HepG2 (cell line): ENCODE measurements around the gene ACOT4. TPM values are rescaled to one million over a fixed set of nuclear protein-coding genes. Genes with fewer than 3 reads are reported as not detected.
A peak's percentile ranks its signal among the peaks of the same experiment; 100 is the strongest.
"Not testable (repeated sequence)": the region's sequence is repeated elsewhere in the genome, so short reads cannot be mapped to it uniquely, and the experiment has no call there.

Experiments
- ATAC-seq: fragments of 200-7000 bp; cut with Tn5 transposase; 3 replicates; pipeline ENCODE4 v1.9.1; 2020; ENCODE audit warnings: mild to moderate bottlenecking, moderate library complexity
- BruUV-seq: library from RNA; stranded (reverse); fragments of 400-500 nt; replicated peaks from 2 replicates; lab custom pipeline; 2021; lab: Mats Ljungman, UMichigan
- CTCF ChIA-PET: fragments of 300-600 bp; formaldehyde crosslinking; extraction: SDS; loops from one replicate; lab custom pipeline; 2021; ENCODE audit warnings: low total read pairs, inconsistent platforms, low intra/inter-chr PET ratio; lab: Yijun Ruan, JAX
- POLR2A ChIA-PET: fragments of 350-600 bp; sonication (Branson Sonifier 250); formaldehyde crosslinking; loops from one replicate; lab custom pipeline; 2020; ENCODE audit warnings: antibody characterized with exemption, inconsistent platforms; lab: Yijun Ruan, JAX
- DNase-seq: peaks from one replicate; pipeline ENCODE4 v3.0.0-alpha.2; 2015; ENCODE audit warnings: low spot score
- FAIRE-seq: peaks from 3 replicates; lab custom pipeline; 2011; peaks lifted over from hg19 to GRCh38; lab: Jason Lieb, UNC
- H2AFZ ChIP-seq: one replicate; pipeline ENCODE4 v1.6.1; 2011; ENCODE audit warnings: low read length, inconsistent platforms
- H3K27ac ChIP-seq: fragments of 300-600 bp; 3 replicates; pipeline ENCODE4 v1.8.0; 2011; ENCODE audit warnings: mixed run types, mild to moderate bottlenecking, mixed read lengths, low read length, inconsistent platforms; ENCODE audit not compliant: insufficient read depth; ENCODE audit errors: extremely low read length
- H3K27me3 ChIP-seq, 2 experiments: fragments of 200-600 bp in 1 of 2; 2 replicates in 1 of 2; 3 replicates in 1 of 2; pipeline versions ENCODE4 v1.6.0 to v1.8.0; 2011; ENCODE audit warnings: low read length in 2 of 2, mild to moderate bottlenecking in 2 of 2, moderate library complexity in 2 of 2, inconsistent platforms in 1 of 2; ENCODE audit not compliant: insufficient read depth in 2 of 2, control insufficient read depth in 1 of 2
- H3K36me3 ChIP-seq, 2 experiments: fragments of 200-600 bp in 1 of 2; replicated peaks in 1 of 2; 2 replicates in 1 of 2; 3 replicates in 1 of 2; pipeline versions ENCODE4 v1.5.1 to v1.8.0; 2011; ENCODE audit warnings: low read length in 2 of 2, inconsistent platforms in 1 of 2; ENCODE audit not compliant: insufficient read depth in 2 of 2, control insufficient read depth in 1 of 2
- H3K4me1 ChIP-seq: 2 replicates; pipeline ENCODE4 v1.5.1; 2012; ENCODE audit warnings: low read length, inconsistent platforms; ENCODE audit not compliant: insufficient read depth
- H3K4me2 ChIP-seq: 2 replicates; pipeline ENCODE4 v1.6.0; 2011; ENCODE audit warnings: low read depth, low read length, inconsistent platforms
- H3K4me3 ChIP-seq, 3 experiments: fragments of 200-600 bp in 1 of 3; sonication (generic), shearing (Covaris generic) in 1 of 3; replicated peaks in 1 of 3; 2 replicates each; pipeline ENCODE4 v1.5.1; 2011 to 2016; ENCODE audit warnings: low read length in 3 of 3, inconsistent platforms in 2 of 3, low read depth in 2 of 3, mild to moderate bottlenecking in 2 of 3, control low read depth in 1 of 3, mixed read lengths in 1 of 3; ENCODE audit not compliant: insufficient read depth in 1 of 3
- H3K79me2 ChIP-seq: one replicate; pipeline ENCODE4 v1.6.1; 2011; ENCODE audit warnings: low read length, inconsistent platforms; ENCODE audit not compliant: insufficient read depth
- H3K9ac ChIP-seq: 2 replicates; pipeline ENCODE4 v1.6.0; 2011; ENCODE audit warnings: mild to moderate bottlenecking, low read depth, low read length, inconsistent platforms; ENCODE audit not compliant: insufficient read depth
- H3K9me3 ChIP-seq: 2 replicates; pipeline ENCODE4 v1.5.1; 2012; ENCODE audit warnings: mild to moderate bottlenecking, low read length
- H4K20me1 ChIP-seq: 2 replicates; pipeline ENCODE4 v1.6.0; 2011; ENCODE audit warnings: inconsistent platforms, mild to moderate bottlenecking, low read length, moderate library complexity; ENCODE audit not compliant: insufficient read depth
- CEBPB ChIP-seq: IDR thresholded peaks from 2 replicates; pipeline ENCODE4 v1.6.1; 2011; ENCODE audit warnings: low read depth, low read length, improper control_type of control experiment, borderline replicate concordance
- CEBPG ChIP-seq: IDR thresholded peaks from 2 replicates; pipeline ENCODE4 v1.6.1; 2016
- ELF1 ChIP-seq: sonication (generic); formaldehyde crosslinking; IDR thresholded peaks from 2 replicates; pipeline ENCODE4 v1.4.0; 2020; ENCODE audit warnings: missing genetic modification reagents
- EP300 ChIP-seq, 3 experiments: sonication (generic) in 1 of 3; formaldehyde crosslinking in 1 of 3; IDR thresholded peaks; 2 replicates each; pipeline versions ENCODE4 v1.5.1 to v1.6.1; 2011 to 2020; ENCODE audit warnings: low read depth in 2 of 3, low read length in 2 of 3, borderline replicate concordance in 1 of 3, improper control_type of control experiment in 1 of 3, mild to moderate bottlenecking in 1 of 3, missing genetic modification reagents in 1 of 3, moderate library complexity in 1 of 3
- FOXJ3 ChIP-seq: sonication (generic); formaldehyde crosslinking; IDR thresholded peaks from 2 replicates; pipeline ENCODE4 v1.4.0; 2020; ENCODE audit warnings: missing genetic modification reagents, mild to moderate bottlenecking, borderline replicate concordance
- KLF6 ChIP-seq: IDR thresholded peaks from 2 replicates; pipeline ENCODE4 v1.8.0; 2016; ENCODE audit warnings: missing biosample characterization, missing genetic modification reagents
- KMT2B ChIP-seq: IDR thresholded peaks from 2 replicates; pipeline ENCODE4 v1.6.1; 2016; ENCODE audit warnings: missing genetic modification reagents, missing compliant biosample characterization
- NCOR1 ChIP-seq: fragments of 200-600 bp; sonication (generic); IDR thresholded peaks from 2 replicates; pipeline ENCODE4 v1.7.0; 2017; ENCODE audit warnings: antibody characterized with exemption, low read length, borderline replicate concordance
- NFKBIZ ChIP-seq: IDR thresholded peaks from 2 replicates; pipeline ENCODE4 v1.6.1; 2018; ENCODE audit warnings: missing genetic modification reagents, missing compliant biosample characterization
- PPARG ChIP-seq: conservative IDR thresholded peaks from 2 replicates; pipeline ENCODE4 v1.6.1; 2016; ENCODE audit warnings: missing biosample characterization, missing genetic modification reagents
- SOX5 ChIP-seq: IDR thresholded peaks from 2 replicates; pipeline ENCODE4 v1.6.1; 2016; ENCODE audit warnings: borderline replicate concordance
- SOX6 ChIP-seq, 2 experiments: fragments of 450-650 bp in 1 of 2; sonication (generic) in 1 of 2; formaldehyde crosslinking in 1 of 2; IDR thresholded peaks; 2 replicates each; pipeline versions ENCODE4 v1.4.0 to v1.6.1; 2017 to 2020; ENCODE audit warnings: antibody characterized with exemption in 1 of 2, mild to moderate bottlenecking in 1 of 2, missing genetic modification reagents in 1 of 2
- SRF ChIP-seq: IDR thresholded peaks from 2 replicates; pipeline ENCODE4 v1.6.1; 2011; ENCODE audit warnings: mild to moderate bottlenecking, low read depth, low read length, moderate library complexity
- XRCC5 ChIP-seq: fragments of 200-400 bp; formaldehyde crosslinking; optimal IDR thresholded peaks from 2 replicates; pipeline ENCODE3; 2017; ENCODE audit warnings: mild to moderate bottlenecking, low read length
- ZNF205 ChIP-seq: IDR thresholded peaks from 2 replicates; pipeline ENCODE4 v1.6.1; 2018; ENCODE audit warnings: missing biosample characterization, missing genetic modification reagents
- ZNF501 ChIP-seq: sonication (generic); formaldehyde crosslinking; IDR thresholded peaks from 2 replicates; pipeline ENCODE4 v1.5.1; 2020; ENCODE audit warnings: mild to moderate bottlenecking, moderate library complexity, missing genetic modification reagents
- ZNF629 ChIP-seq: sonication (generic); formaldehyde crosslinking; conservative IDR thresholded peaks from 2 replicates; pipeline ENCODE4 v1.5.0; 2020; ENCODE audit warnings: missing genetic modification reagents
- WGBS: methylation state at CpG from one replicate; pipeline ENCODE4 v1.1.6; 2017; ENCODE audit warnings: low lambda C conversion rate; 5-methylcytosine and 5-hydroxymethylcytosine counted together
- in situ Hi-C: cut with HindIII; loops from 2 replicates; pipeline ENCODE4 v1.10.0; 2017; ENCODE audit warnings: low pct_unique_long_range_greater_than_20kb; ENCODE audit not compliant: extremely low pct_ligation_motif_present
- intact Hi-C: fragments of 100-400 bp; cut with micrococcal nuclease; formaldehyde crosslinking; loops from one replicate; pipeline ENCODE4 v1.10.0; 2022; ENCODE audit not compliant: unreplicated experiment
- polyA plus RNA-seq, 8 experiments: library from polyadenylated mRNA; depleted of rRNA in 3 of 8; stranded (reverse) in 7 of 8; unstranded in 1 of 8; fragments of >200 nt; fragmentation: Illumina TruSeq in 4 of 8; extraction: Trizol in 4 of 8; gene quantifications; 2 replicates each; pipeline versions ENCODE4 v1.2.1 to v1.2.3, GENCODE V29; 2011 to 2016; ENCODE audit warnings: low read depth in 4 of 8, missing spikeins in 1 of 8, mixed read lengths in 1 of 8; ENCODE audit not compliant: insufficient read depth in 1 of 8
- total RNA-seq, 5 experiments: library from RNA; depleted of rRNA; stranded (reverse); fragments of >200 nt; fragmentation: Illumina TruSeq; extraction: Trizol; gene quantifications; 2 replicates each; pipeline ENCODE4 v1.2.3, GENCODE V29; 2016; ENCODE audit warnings: low read depth in 1 of 5
- TF ChIP-seq, protein P1 (sequence below): IDR thresholded peaks from 2 replicates; pipeline ENCODE4 v1.6.1; 2016; ENCODE audit warnings: missing genetic modification reagents, missing compliant biosample characterization
- TF ChIP-seq, protein P2 (sequence below): IDR thresholded peaks from 2 replicates; pipeline ENCODE4 v1.6.1; 2012; ENCODE audit warnings: low read depth, low read length, improper control_type of control experiment

Gene ACOT4
- total and polyA plus RNA-seq, 2 of the 13 experiments (the other 11 are each of a cell fraction or from before 2014, with no cell fraction given) = 0.04 to 0.05 TPM

DNA sequence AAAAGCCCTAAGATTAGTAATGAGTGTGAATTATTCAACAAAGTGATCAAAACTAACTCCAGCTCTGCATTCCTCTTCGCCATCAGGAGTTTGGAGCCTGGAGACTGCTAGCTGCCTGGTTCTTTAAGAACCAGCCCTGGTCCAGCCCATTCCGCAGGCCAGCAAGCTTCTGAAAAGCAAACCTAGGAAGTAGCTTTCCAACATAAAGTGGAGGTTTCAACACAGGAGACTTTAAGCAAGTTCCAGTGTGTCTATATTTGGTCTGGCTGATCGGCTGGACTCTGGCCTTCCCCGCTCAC is 22.8 kb upstream of the ACOT4 start:
- ChIA-PET CTCF (interaction anchor here (2.9 to 3.0 kb wide), 2 partner anchors 30 to 60 kb away, joined by 9 to 12 read pairs; no protein-coding TSS in a partner anchor), POLR2A (interaction anchor here (0.6 to 6.4 kb wide), 20 partner anchors 9 to 511 kb away, joined by 3 to 108 read pairs (median 5); partner anchors contain the start of genes ACOT1, ACOT6, NUMB and PTGR2)
- H3K36me3 ChIP-seq; H3K9me3 ChIP-seq; H3K27me3 ChIP-seq; H4K20me1 ChIP-seq; DNase-seq; ATAC-seq; in situ Hi-C loops; H2AFZ ChIP-seq; TF ChIP-seq SOX6 (IDR thresholded peaks at IDR 0.05); EP300 (CRISPR knock-in tag; IDR thresholded peaks at IDR 0.05; ENCODE audit: borderline replicate concordance): not testable (repeated sequence)
- peak; percentile 100 for FAIRE-seq
- Histone ChIP-seq H3K27ac (peak overlapping the region; percentile 97), H3K4me3 (peak overlapping the region; percentile 63 to 76 (median 74)), H3K4me2 (peak overlapping the region; percentile 86), H3K79me2 (peaks cover 27% of the 10 kb centered on the region), H3K9ac (peak overlapping the region; percentile 92), H3K4me1 (peaks cover 31% of the 10 kb centered on the region)
- WGBS = 0% methylated on average over 2 of the region's 4 CpGs
- TF ChIP-seq, protein P1, sequence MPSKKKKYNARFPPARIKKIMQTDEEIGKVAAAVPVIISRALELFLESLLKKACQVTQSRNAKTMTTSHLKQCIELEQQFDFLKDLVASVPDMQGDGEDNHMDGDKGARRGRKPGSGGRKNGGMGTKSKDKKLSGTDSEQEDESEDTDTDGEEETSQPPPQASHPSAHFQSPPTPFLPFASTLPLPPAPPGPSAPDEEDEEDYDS (CRISPR knock-in tag) = peak; percentile 79
- TF ChIP-seq KMT2B (CRISPR knock-in tag) (0 out of 2 replicates have a peak, but pooled peaks have one; percentile 50), NCOR1 (peak; percentile 61; the same call in 1 of the 2 replicates), NFKBIZ (CRISPR knock-in tag) (0 out of 2 replicates have a peak, but pooled peaks have one; percentile 10), XRCC5 (peak; percentile 32), FOXJ3 (peak; percentile 26; the same call in 1 of the 2 replicates), ZNF629 (CRISPR knock-in tag) (peak; percentile 94), ZNF205 (CRISPR knock-in tag) (peak; percentile 43; the same call in 1 of the 2 replicates), KLF6 (0 out of 2 replicates have a peak, but pooled peaks have one; percentile 8), SOX6 (CRISPR knock-in tag; IDR thresholded peaks at IDR 0.05) (0 out of 2 replicates have a peak, but pooled peaks have one; percentile 21), ELF1 (CRISPR knock-in tag) (peak; percentile 69), PPARG (peak; percentile 30; the same call in 1 of the 2 replicates), CEBPB (0 out of 2 replicates have a peak, but pooled peaks have one; percentile 63), ZNF501 (CRISPR knock-in tag) (peak; percentile 14; the same call in 1 of the 2 replicates), CEBPG (CRISPR knock-in tag) (peak; percentile 63), SOX5 (CRISPR knock-in tag) (peak; percentile 34; the same call in 1 of the 2 replicates), EP300 (IDR thresholded peaks at IDR 0.05; ENCODE audit: low read depth in 2 of 2, low read length in 2 of 2) (peak in 1 of 2 experiments; percentile 28; a peak in 1 of 4 replicates), SRF (peak; percentile 86)
- TF ChIP-seq, protein P2, sequence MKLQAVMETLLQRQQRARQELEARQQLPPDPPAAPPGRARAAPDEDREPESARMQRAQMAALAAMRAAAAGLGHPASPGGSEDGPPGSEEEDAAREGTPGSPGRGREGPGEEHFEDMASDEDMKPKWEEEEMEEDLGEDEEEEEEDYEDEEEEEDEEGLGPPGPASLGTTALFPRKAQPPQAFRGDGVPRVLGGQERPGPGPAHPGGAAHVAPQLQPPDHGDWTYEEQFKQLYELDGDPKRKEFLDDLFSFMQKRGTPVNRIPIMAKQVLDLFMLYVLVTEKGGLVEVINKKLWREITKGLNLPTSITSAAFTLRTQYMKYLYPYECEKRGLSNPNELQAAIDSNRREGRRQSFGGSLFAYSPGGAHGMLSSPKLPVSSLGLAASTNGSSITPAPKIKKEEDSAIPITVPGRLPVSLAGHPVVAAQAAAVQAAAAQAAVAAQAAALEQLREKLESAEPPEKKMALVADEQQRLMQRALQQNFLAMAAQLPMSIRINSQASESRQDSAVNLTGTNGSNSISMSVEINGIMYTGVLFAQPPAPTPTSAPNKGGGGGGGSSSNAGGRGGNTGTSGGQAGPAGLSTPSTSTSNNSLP = 0 out of 2 replicates have a peak, but pooled peaks have one; percentile 20
- BruUV-seq = TSS peak; percentile 77
- intact Hi-C loops = loop anchor here (10.0 kb wide), 1 partner anchor 54 kb away; no protein-coding TSS in a partner anchor
